Measurements from ENCODE around the gene ODF4. TPM values are rescaled to one million over a fixed set of nuclear protein-coding genes. Genes with fewer than 3 reads are reported as not detected.

Gene ODF4
- total and polyA plus RNA-seq, 10 of the 15 experiments (the other 5 are each of a cell fraction or from before 2014, with no cell fraction given): not detected

- TF ChIP-seq BCLAF1 (IDR thresholded peaks at IDR 0.05): peak; percentile 63; the same call in 1 of the 2 replicates
- TF ChIP-seq IKZF2 (IDR thresholded peaks at IDR 0.05): peak in 1 of 2 experiments; percentile 11; a peak in 1 of 4 replicates
- no peak for TF ChIP-seq ZNF274 (IDR thresholded peaks at IDR 0.05; ENCODE audit: insufficient read depth, insufficient read length)
- TF ChIP-seq CREB1 (IDR thresholded peaks at IDR 0.05; ENCODE audit: low read depth): no peak; the same call in none of the 2 replicates
- TF ChIP-seq RCOR1 (conservative IDR thresholded peaks at IDR 0.05; ENCODE audit: low read depth, low read length): no peak
- 0 out of 2 replicates have a peak, but pooled peaks have one; percentile 49 for TF ChIP-seq NFIC (IDR thresholded peaks at IDR 0.05; ENCODE audit: low read depth, low read length)
- peak; percentile 51; the same call in 1 of the 2 replicates for TF ChIP-seq BMI1 (IDR thresholded peaks at IDR 0.05; ENCODE audit: borderline replicate concordance)
- 0 out of 2 replicates have a peak, but pooled peaks have one; percentile 57 for TF ChIP-seq CBFB (IDR thresholded peaks at IDR 0.05; ENCODE audit: low read depth)
- no peak for TF ChIP-seq TCF7 (IDR thresholded peaks at IDR 0.05; ENCODE audit: borderline replicate concordance)
- TF ChIP-seq RUNX3 (IDR thresholded peaks at IDR 0.05; ENCODE audit: low read length): peak; percentile 22; the same call in 1 of the 2 replicates
- TF ChIP-seq CTCF (IDR thresholded peaks at IDR 0.05 in 2 of 3, conservative IDR thresholded peaks at IDR 0.05 in 1 of 3; ENCODE audit: control insufficient read depth in 2 of 3, extremely low read depth in 1 of 3, insufficient read depth in 1 of 3, low read depth in 3 of 3, low read length in 3 of 3): peak; percentile 62 to 77 (median 70)
- TF ChIP-seq EP300 (IDR thresholded peaks at IDR 0.05; ENCODE audit: borderline replicate concordance in 1 of 2, control insufficient read depth in 1 of 2, low read depth in 2 of 2, low read length in 2 of 2): no peak
- TF ChIP-seq CREM (IDR thresholded peaks at IDR 0.05; ENCODE audit: low read depth): 0 out of 2 replicates have a peak, but pooled peaks have one; percentile 35
- no peak for TF ChIP-seq E2F4 (IDR thresholded peaks at IDR 0.05; ENCODE audit: low read depth, low read length)
- no peak for TF ChIP-seq SP1 (IDR thresholded peaks at IDR 0.05; ENCODE audit: low read depth, low read length)
- TF ChIP-seq TCF3 (IDR thresholded peaks at IDR 0.05; ENCODE audit: borderline replicate concordance, insufficient read depth, low read depth, low read length): peak; percentile 81
- TF ChIP-seq ZNF592 (IDR thresholded peaks at IDR 0.05): no peak
- TF ChIP-seq TARDBP (IDR thresholded peaks at IDR 0.05; ENCODE audit: borderline replicate concordance): peak; percentile 44; the same call in 1 of the 2 replicates
- TF ChIP-seq DPF2 (IDR thresholded peaks at IDR 0.05): 0 out of 2 replicates have a peak, but pooled peaks have one; percentile 5
These were observed 36.8 kb downstream of the ODF4 start, which contains the start of gene KRABD2 (continued) for GRCh38 chr17:8376271-8377067.
